ENCODE results near the gene PACRGL. TPM values are rescaled to one million over a fixed set of nuclear protein-coding genes. Genes with fewer than 3 reads are reported as not detected.

PACRGL gene
- total and polyA plus RNA-seq, 2 of the 4 experiments (the other 2 are of a cell fraction): 7.4 to 13.1 TPM

- Histone ChIP-seq H3K18ac (ENCODE audit: low read depth, low read length) (no peak overlapping the region), H2BK20ac (ENCODE audit: low read depth, low read length) (no peak overlapping the region), H3K9me3 (ENCODE audit: control insufficient read depth, insufficient read depth, low read length) (no peaks in the 10 kb centered on the region), H4K91ac (ENCODE audit: insufficient read depth, low read depth, low read length) (no peak overlapping the region), H2AK9ac (replicated peaks; ENCODE audit: low read depth, low read length, poor library complexity) (no peak overlapping the region), H2AFZ (replicated peaks; ENCODE audit: low read length, poor library complexity) (no peak overlapping the region), H4K20me1 (ENCODE audit: insufficient read depth, low read length) (no peaks in the 10 kb centered on the region), H3K36me3 (ENCODE audit: control insufficient read depth, insufficient read depth, low read length) (no peaks in the 10 kb centered on the region; the same call in 1 of the 2 replicates), H2BK15ac (ENCODE audit: low read depth, low read length) (no peak overlapping the region), H3K27me3 (ENCODE audit: control insufficient read depth, insufficient read depth, low read length) (no peaks in the 10 kb centered on the region), H3K79me1 (ENCODE audit: low read depth in 1 of 2, low read length in 2 of 2) (no peaks in the 10 kb centered on the region), H4K5ac (ENCODE audit: low read depth, low read length) (no peak overlapping the region), H3K9me1 (ENCODE audit: insufficient read depth, low read length) (no peaks in the 10 kb centered on the region), H2BK120ac (ENCODE audit: low read depth, low read length) (no peak overlapping the region), H3K4me1 (ENCODE audit: control insufficient read depth, insufficient read depth, low read length) (no peaks in the 10 kb centered on the region), H3K4me3 (ENCODE audit: insufficient read depth, low read depth, low read length) (no peak overlapping the region), H3K9ac (ENCODE audit: low read depth, low read length) (no peak overlapping the region), H3K14ac (replicated peaks; ENCODE audit: low read depth, low read length) (no peak overlapping the region), H4K8ac (ENCODE audit: low read depth in 2 of 2, low read length in 2 of 2) (no peak overlapping the region), H3K23ac (ENCODE audit: low read depth, low read length) (no peak overlapping the region), H2AK5ac (ENCODE audit: low read depth, low read length) (no peak overlapping the region), H3K4ac (ENCODE audit: low read depth, low read length) (no peak overlapping the region), H3K4me2 (ENCODE audit: low read depth, low read length) (no peak overlapping the region), H3K27ac (ENCODE audit: insufficient read depth, low read length) (no peak overlapping the region), H3K56ac (ENCODE audit: extremely low read depth, insufficient read depth, low read length) (no peak overlapping the region), H2BK5ac (ENCODE audit: low read depth, low read length, poor library complexity, severe bottlenecking) (no peak overlapping the region)
- TF ChIP-seq MAZ (IDR thresholded peaks at IDR 0.05; ENCODE audit: borderline replicate concordance, low read depth, low read length) (no peak), MAFK (IDR thresholded peaks at IDR 0.05; ENCODE audit: low read depth, low read length) (no peak), SMC3 (IDR thresholded peaks at IDR 0.05; ENCODE audit: low read depth, low read length) (no peak), NFE2L2 (IDR thresholded peaks at IDR 0.05; ENCODE audit: low read depth, low read length) (no peak)
- TF ChIP-seq, protein P1, sequence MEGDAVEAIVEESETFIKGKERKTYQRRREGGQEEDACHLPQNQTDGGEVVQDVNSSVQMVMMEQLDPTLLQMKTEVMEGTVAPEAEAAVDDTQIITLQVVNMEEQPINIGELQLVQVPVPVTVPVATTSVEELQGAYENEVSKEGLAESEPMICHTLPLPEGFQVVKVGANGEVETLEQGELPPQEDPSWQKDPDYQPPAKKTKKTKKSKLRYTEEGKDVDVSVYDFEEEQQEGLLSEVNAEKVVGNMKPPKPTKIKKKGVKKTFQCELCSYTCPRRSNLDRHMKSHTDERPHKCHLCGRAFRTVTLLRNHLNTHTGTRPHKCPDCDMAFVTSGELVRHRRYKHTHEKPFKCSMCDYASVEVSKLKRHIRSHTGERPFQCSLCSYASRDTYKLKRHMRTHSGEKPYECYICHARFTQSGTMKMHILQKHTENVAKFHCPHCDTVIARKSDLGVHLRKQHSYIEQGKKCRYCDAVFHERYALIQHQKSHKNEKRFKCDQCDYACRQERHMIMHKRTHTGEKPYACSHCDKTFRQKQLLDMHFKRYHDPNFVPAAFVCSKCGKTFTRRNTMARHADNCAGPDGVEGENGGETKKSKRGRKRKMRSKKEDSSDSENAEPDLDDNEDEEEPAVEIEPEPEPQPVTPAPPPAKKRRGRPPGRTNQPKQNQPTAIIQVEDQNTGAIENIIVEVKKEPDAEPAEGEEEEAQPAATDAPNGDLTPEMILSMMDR (conservative IDR thresholded peaks at IDR 0.05; ENCODE audit: low read depth, low read length): no peak
- dilution Hi-C loops (cut with HindIII; ENCODE audit: low sequenced_read_pairs, unreplicated experiment) (no loop called here), intact Hi-C loops (cut with micrococcal nuclease) (no loop called here), in situ Hi-C loops (cut with MboI; ENCODE audit: low sequenced_read_pairs) (no loop called here)
- POLR2A ChIA-PET (ENCODE audit: unreplicated experiment): no interaction called here
- ATAC-seq (ENCODE audit: low read depth) (peak; percentile 32; the same call in 1 of the 2 replicates), DNase-seq (no peak)
- CTCF ChIA-PET: no interaction called here
- no CpG with 5 or more reads among the region's 2 CpGs for WGBS, 2 experiments (ENCODE audit: extremely low coverage in 2 of 2, insufficient read length in 1 of 2)
- BruUV-seq (replicated peaks): no TSS peak
These were observed 59.8 kb downstream of the PACRGL start for GRCh38 chr4:20760053-20760452.

Data from IMR-90 (cell line).